Kidney epithelial cell (primary cell): Measurements from ENCODE around the gene ACTR2. TPM values are rescaled to one million over a fixed set of nuclear protein-coding genes. Genes with fewer than 3 reads are reported as not detected.

Experiments used
- DNase-seq: peaks from one replicate; pipeline ENCODE4 v3.0.0-alpha.2; 2010; ENCODE audit warnings: low read depth
- H3K27me3 ChIP-seq: 2 replicates; pipeline ENCODE4 v1.6.0; 2011; ENCODE audit warnings: low read length; ENCODE audit not compliant: control insufficient read depth, insufficient read depth
- H3K36me3 ChIP-seq: 2 replicates; pipeline ENCODE4 v1.5.1; 2011; ENCODE audit warnings: low read length; ENCODE audit not compliant: control insufficient read depth, insufficient read depth
- H3K4me3 ChIP-seq: 2 replicates; pipeline ENCODE4 v1.5.1; 2011; ENCODE audit warnings: low read depth, mild to moderate bottlenecking, control low read depth, low read length
- total RNA-seq: library from RNA; depleted of rRNA; stranded (reverse); fragments of >200 nt; gene quantifications from 2 replicates; pipeline ENCODE4 v1.2.3, GENCODE V29; 2015
- TF ChIP-seq, protein P1 (sequence below): IDR thresholded peaks from 2 replicates; pipeline ENCODE4 v1.5.1; 2011; ENCODE audit warnings: mild to moderate bottlenecking, moderate library complexity, low read length, control low read depth, inconsistent platforms; ENCODE audit not compliant: insufficient read depth, poor library complexity, severe bottlenecking

The ACTR2 gene
- total RNA-seq, 1 donor from 2014 or later = 139 TPM

DNA sequence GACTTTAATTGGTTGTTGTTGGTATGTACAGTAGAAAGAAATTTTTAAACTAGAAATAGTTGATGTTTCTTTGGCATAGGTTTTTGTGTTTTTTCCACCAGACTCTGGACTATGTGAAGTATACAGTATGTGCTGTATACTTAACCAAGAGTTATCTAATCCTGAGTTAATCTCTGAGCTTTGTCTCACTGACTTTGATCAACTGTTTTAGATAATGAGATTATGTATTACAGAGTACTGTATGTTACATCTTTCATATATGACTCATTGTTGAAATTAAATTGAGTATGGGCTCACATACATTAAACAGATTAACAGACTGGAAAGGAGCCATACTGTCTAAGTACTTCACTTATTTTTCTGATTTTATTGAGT, 38.0 kb downstream of the ACTR2 start:
- TF ChIP-seq, protein P1, sequence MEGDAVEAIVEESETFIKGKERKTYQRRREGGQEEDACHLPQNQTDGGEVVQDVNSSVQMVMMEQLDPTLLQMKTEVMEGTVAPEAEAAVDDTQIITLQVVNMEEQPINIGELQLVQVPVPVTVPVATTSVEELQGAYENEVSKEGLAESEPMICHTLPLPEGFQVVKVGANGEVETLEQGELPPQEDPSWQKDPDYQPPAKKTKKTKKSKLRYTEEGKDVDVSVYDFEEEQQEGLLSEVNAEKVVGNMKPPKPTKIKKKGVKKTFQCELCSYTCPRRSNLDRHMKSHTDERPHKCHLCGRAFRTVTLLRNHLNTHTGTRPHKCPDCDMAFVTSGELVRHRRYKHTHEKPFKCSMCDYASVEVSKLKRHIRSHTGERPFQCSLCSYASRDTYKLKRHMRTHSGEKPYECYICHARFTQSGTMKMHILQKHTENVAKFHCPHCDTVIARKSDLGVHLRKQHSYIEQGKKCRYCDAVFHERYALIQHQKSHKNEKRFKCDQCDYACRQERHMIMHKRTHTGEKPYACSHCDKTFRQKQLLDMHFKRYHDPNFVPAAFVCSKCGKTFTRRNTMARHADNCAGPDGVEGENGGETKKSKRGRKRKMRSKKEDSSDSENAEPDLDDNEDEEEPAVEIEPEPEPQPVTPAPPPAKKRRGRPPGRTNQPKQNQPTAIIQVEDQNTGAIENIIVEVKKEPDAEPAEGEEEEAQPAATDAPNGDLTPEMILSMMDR = no peak
- H3K4me3 ChIP-seq = no peak overlapping the region
- DNase-seq = no peak
- H3K36me3 ChIP-seq = no peaks in the 10 kb centered on the region
- no peaks in the 10 kb centered on the region for H3K27me3 ChIP-seq

DNA sequence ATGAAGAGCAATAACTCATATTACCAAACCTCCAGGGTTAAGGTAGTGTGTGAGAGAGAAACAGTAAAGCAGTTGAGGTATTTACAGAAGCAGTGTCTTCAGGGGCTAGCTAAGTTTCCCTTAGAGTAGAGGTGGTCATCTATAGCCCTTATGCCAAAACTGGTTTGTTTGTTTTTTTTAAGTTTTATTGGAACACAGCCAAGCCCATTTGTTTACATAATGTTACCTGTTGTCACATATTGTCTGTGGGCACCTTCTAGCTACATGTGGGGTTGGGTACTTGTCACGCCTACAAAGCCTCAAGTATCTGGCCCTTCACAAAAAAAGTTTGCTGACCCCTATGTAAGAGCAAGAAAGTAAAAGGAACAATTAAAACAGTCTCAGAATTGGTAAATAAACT, 39.4 kb downstream of the ACTR2 start:
- Histone ChIP-seq H3K36me3 (no peaks in the 10 kb centered on the region), H3K4me3 (no peak overlapping the region), H3K27me3 (no peaks in the 10 kb centered on the region)
- TF ChIP-seq, protein P1 = no peak
- no peak for DNase-seq

DNA sequence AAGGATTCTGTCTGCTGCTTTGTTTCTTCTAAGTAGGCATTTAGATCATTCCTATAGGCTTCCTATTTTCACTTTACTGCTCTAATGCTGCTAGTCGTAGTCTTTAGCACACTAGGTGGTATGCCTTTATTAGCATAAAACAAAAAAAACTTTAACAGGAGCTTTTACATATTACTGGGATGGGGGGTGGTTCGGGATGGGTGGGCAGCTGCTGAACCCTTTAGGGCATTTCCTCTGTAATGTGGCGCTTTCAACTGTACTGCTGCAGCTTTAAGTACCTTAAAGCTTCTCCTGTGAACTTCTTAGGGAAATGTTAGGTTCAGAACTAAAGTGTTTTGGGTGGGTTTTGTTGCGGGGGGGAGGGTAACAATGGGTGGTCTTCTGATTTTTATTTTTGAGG, 41.3 kb downstream of the ACTR2 start:
- TF ChIP-seq, protein P1 = no peak
- Histone ChIP-seq H3K4me3 (no peak overlapping the region), H3K27me3 (no peaks in the 10 kb centered on the region), H3K36me3 (no peaks in the 10 kb centered on the region)
- no peak for DNase-seq

DNA sequence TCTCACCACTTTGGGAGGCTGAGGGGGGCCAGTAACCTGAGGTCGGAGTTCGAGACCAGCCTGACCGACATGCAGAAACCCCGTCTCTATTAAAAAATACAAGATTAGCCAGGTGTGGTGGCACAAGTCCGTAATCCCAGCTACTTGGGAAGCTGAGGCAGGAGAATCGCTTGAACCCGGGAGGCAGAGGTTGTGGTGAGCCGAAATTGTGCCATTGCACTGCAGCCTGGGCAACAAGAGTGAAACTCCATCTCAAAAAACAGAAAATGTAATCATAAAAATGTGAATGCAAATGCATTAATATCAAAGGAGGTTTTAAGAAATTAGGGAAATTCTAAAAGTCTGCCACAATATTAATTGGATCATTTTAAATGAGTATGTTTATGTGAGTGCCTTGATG, 45.7 kb downstream of the ACTR2 start:
- TF ChIP-seq, protein P1 = no peak
- Histone ChIP-seq H3K36me3 (no peaks in the 10 kb centered on the region), H3K4me3 (no peak overlapping the region), H3K27me3 (no peaks in the 10 kb centered on the region)
- DNase-seq = no peak

DNA sequence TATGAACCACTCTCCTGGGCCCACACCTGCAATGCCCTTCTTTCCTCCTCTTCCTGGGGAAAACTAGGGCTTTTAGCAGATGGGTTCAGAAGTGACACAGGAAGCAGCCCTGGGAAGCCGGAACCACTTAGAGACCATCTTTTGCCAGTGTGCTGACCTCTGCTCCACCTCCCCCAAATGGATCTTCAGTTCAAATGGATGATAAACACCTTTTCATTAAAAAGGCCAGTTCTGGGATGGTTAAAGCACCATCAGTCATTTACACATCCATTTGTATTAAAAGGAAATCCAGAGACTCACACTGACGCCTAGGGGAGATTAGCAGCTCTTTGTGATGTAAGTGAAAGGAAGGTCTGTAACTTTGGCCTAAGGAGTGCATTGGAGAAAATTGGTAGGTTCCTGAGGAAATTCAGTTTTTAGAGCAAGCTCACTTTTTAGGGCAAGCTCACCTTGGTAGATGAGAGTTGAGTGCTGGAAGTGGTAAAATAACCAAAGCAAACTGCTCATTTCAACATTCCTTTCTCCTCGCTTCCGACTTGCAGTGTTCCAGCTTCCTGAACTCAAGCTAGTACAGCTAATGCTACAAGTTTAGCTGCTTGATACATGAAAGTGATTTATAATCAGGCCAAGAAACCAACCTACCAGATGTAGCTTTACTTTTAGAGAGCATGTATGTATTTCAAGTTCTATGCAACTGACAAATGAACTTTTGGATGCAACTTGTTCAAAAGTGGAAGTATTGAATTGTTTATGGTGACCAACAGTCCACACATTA, 47.7 kb downstream of the ACTR2 start:
- no peaks in the 10 kb centered on the region for H3K27me3 ChIP-seq
- no peaks in the 10 kb centered on the region for H3K36me3 ChIP-seq
- H3K4me3 ChIP-seq = no peak overlapping the region
- TF ChIP-seq, protein P1 = no peak
- DNase-seq = no peak

DNA sequence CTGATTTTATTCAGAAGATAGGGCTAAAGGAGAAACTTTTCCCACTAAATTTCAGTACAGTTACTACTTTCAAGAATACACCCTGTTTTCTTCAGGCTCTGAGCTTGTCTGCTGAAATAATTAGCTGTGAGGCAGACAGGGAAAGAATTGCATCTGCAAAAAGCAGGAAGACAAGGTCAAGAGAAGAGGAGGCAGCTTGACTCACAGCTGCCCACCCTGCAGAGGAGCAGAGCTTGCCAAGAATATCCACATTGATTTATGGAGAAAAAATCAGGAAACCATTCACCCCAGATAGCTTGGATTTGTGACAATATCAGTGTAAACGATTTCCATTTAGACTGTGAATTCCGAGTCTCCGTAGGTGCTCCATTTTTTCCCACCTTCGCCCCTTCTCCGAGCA, 49.0 kb downstream of the ACTR2 start:
- DNase-seq = no peak
- TF ChIP-seq, protein P1 = no peak

More for the DNA sequence above, 49.0 kb downstream of the ACTR2 start:
- no peaks in the 10 kb centered on the region for H3K36me3 ChIP-seq
- H3K27me3 ChIP-seq = no peaks in the 10 kb centered on the region
- H3K4me3 ChIP-seq = no peak overlapping the region
